Adrenal gland (tissue), 5 donors: Measurements from ENCODE around the gene SERP2.

ENCODE experiments used
- CTCF ChIP-seq, 6 experiments: fragments of 450-650 bp in 4 of 6; fragments of 200-600 bp in 2 of 6; sonication (generic) in 1 of 6; IDR thresholded peaks; 1 replicate in 5 of 6; 2 replicates in 1 of 6; pipeline versions ENCODE4 v1.5.1 to v1.8.0; 2016 to 2021; ENCODE audit warnings: antibody characterized with exemption in 6 of 6, mild to moderate bottlenecking in 2 of 6, moderate library complexity in 1 of 6
- POLR2A ChIP-seq, 2 donors: fragments of 450-650 bp; IDR thresholded peaks; one replicate each; pipeline ENCODE4 v1.6.1; 2017; ENCODE audit warnings: antibody characterized with exemption in 2 of 2, mild to moderate bottlenecking in 2 of 2, moderate library complexity in 1 of 2
- donor health status: DM: no; HTN: no; CAD: no.

- TF ChIP-seq CTCF (IDR thresholded peaks at IDR 0.05) (no peak), POLR2A (IDR thresholded peaks at IDR 0.05) (no peak)
These were observed 55.7 kb downstream of the SERP2 start for GRCh38 chr13:44429311-44429710.
